Left ventricle myocardium inferior (tissue), 1 donor: ENCODE measurements around the gene DNM3. TPM values are rescaled to one million over a fixed set of nuclear protein-coding genes. Genes with fewer than 3 reads are reported as not detected.

ENCODE experiments used
- DNase-seq: peaks from one replicate; pipeline ENCODE4 v3.0.0-alpha.2; 2020
- H3K27ac ChIP-seq: fragments of 200-600 bp; replicated peaks from 2 replicates; pipeline ENCODE4 v1.8.0; 2021
- H3K27me3 ChIP-seq: fragments of 200-600 bp; 2 replicates; pipeline ENCODE4 v1.8.0; 2021; ENCODE audit warnings: low read depth
- H3K36me3 ChIP-seq: fragments of 200-600 bp; 2 replicates; pipeline ENCODE4 v1.8.0; 2021
- H3K4me1 ChIP-seq: fragments of 200-600 bp; 2 replicates; pipeline ENCODE4 v1.8.0; 2021
- H3K4me3 ChIP-seq: fragments of 200-600 bp; 2 replicates; pipeline ENCODE4 v1.8.0; 2021; ENCODE audit warnings: mild to moderate bottlenecking, moderate library complexity
- H3K9me3 ChIP-seq: fragments of 200-600 bp; replicated peaks from 2 replicates; pipeline ENCODE4 v1.8.0; 2021
- intact Hi-C: fragments of 100-400 bp; cut with micrococcal nuclease; formaldehyde crosslinking; loops from one replicate; pipeline ENCODE4 v1.11.0; 2022
- total RNA-seq: library from RNA; stranded (reverse); fragmentation: NEBNext Ultra II Directional; extraction: Animal tissue kit (Norgen Biotek cat#: 25700); gene quantifications from one replicate; pipeline ENCODE4 v1.2.1, GENCODE V29; 2021
- TF ChIP-seq, protein P1 (sequence below): fragments of 200-600 bp; IDR thresholded peaks from 2 replicates; pipeline ENCODE4 v1.8.0; 2021; ENCODE audit warnings: antibody characterized with exemption, mild to moderate bottlenecking, borderline replicate concordance
- donor health status: DM: no; HTN: yes; CAD: no; lungs with severe emphysema.

DNM3 gene
- total RNA-seq, 1 donor from 2014 or later = 1.2 TPM

DNA sequence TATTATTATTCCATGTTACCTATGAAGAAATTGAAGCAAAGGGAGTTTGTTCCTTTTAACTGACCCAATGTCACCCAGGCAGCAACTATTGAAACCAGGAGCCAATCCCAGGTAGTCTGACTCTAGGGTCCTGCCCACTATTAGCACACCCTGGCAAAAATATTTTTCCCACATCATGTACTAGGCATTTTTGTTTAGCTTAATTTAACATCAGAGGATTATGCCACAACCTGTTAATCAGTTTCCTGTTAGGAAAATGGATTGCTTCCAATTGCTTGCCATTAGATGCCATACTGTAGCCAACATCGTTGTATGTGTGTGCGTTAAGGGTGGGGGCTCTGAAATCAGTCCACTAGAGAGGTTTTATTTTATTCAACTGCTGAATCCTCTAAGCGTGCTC lies 281.1 kb downstream of the DNM3 start:
- H3K27ac ChIP-seq = no peak overlapping the region
- no peak for DNase-seq
- TF ChIP-seq, protein P1, sequence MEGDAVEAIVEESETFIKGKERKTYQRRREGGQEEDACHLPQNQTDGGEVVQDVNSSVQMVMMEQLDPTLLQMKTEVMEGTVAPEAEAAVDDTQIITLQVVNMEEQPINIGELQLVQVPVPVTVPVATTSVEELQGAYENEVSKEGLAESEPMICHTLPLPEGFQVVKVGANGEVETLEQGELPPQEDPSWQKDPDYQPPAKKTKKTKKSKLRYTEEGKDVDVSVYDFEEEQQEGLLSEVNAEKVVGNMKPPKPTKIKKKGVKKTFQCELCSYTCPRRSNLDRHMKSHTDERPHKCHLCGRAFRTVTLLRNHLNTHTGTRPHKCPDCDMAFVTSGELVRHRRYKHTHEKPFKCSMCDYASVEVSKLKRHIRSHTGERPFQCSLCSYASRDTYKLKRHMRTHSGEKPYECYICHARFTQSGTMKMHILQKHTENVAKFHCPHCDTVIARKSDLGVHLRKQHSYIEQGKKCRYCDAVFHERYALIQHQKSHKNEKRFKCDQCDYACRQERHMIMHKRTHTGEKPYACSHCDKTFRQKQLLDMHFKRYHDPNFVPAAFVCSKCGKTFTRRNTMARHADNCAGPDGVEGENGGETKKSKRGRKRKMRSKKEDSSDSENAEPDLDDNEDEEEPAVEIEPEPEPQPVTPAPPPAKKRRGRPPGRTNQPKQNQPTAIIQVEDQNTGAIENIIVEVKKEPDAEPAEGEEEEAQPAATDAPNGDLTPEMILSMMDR = no peak
- no peaks in the 10 kb centered on the region for H3K9me3 ChIP-seq
- peaks cover 5% of the 10 kb centered on the region for H3K4me1 ChIP-seq
- intact Hi-C loops = no loop called here
- H3K4me3 ChIP-seq = no peak overlapping the region
- H3K27me3 ChIP-seq = no peaks in the 10 kb centered on the region
- no peaks in the 10 kb centered on the region for H3K36me3 ChIP-seq

DNA sequence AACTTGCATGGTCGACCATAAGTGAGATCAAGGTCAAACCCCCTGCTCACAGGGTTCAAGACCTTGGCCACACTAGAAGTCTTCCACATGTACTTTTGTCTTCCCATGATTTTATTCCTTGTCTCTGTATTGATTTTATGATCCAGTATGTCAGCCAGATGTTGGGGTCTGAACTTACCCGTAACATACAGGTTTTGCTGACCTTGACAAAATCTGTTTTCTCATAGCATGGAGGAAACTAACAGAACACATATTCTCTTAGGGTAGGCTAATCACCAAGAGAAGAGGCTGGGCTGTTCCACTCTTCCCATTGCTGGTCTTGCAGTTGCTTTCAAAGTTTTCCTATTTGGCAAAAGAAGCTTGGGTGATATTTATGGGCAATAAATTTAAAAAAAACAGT lies 284.0 kb downstream of the DNM3 start:
- peaks cover 5% of the 10 kb centered on the region for H3K4me1 ChIP-seq
- no peak overlapping the region for H3K27ac ChIP-seq
- intact Hi-C loops = no loop called here
- no peak overlapping the region for H3K4me3 ChIP-seq
- H3K9me3 ChIP-seq = no peaks in the 10 kb centered on the region
- DNase-seq = no peak
- TF ChIP-seq, protein P1 = no peak
- H3K27me3 ChIP-seq = no peaks in the 10 kb centered on the region
- H3K36me3 ChIP-seq = no peaks in the 10 kb centered on the region

DNA sequence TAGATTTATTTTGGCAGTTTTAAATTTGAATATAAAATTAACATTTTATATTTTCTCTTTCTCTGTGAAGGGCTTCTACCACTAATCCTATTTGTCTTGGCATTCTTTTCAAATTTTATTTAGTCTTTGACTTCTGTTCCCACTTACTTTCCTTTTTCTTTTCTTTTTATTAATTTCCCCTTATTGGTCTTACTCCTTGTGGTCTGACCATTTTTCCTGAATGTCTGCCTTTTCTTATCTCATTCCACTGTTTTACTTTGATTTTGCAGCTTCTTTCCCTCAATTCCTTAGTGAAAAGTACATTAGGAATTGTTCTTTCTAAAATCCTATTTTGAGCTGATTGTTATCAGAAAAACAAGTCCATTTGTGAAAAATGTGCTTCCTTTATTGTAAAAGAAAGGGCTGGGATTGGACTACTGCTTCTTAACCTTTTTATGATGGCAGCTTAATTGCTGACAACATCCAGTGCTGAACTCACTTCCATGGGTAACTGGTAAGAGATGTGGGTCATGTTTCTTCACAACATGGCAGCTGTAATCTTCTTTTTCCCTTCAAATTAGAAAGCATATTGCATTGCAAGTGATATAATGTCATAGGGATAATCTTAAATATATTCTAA lies 284.6 kb downstream of the DNM3 start:
- H3K36me3 ChIP-seq = no peaks in the 10 kb centered on the region
- no peak for DNase-seq
- H3K4me3 ChIP-seq = no peak overlapping the region
- intact Hi-C loops = no loop called here
- H3K27ac ChIP-seq = no peak overlapping the region
- peaks cover 5% of the 10 kb centered on the region for H3K4me1 ChIP-seq
- no peaks in the 10 kb centered on the region for H3K27me3 ChIP-seq
- TF ChIP-seq, protein P1 = no peak
- no peaks in the 10 kb centered on the region for H3K9me3 ChIP-seq

DNA sequence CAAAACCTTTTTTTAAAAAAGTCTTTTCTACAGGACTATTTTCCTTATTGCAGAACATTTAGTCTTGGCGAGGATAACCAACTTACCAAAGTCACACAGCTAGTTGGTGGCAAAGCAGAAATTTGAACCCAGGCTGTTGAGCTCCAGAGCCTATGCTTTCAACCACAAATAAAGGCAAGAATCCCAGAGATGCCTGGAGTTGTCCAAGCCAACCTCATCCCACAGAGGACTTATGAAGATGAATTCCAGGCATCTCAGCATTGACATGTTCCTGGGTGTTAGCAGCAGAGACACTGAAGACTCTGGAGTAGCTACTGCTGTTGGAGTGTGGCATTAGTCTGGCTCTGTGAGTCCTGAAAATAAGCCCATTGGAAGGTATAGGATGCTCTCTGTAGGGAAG lies 291.5 kb downstream of the DNM3 start:
- DNase-seq = no peak
- no peaks in the 10 kb centered on the region for H3K36me3 ChIP-seq
- no peaks in the 10 kb centered on the region for H3K9me3 ChIP-seq
- peaks cover 4% of the 10 kb centered on the region for H3K4me1 ChIP-seq
- intact Hi-C loops = no loop called here
- H3K27me3 ChIP-seq = no peaks in the 10 kb centered on the region
- H3K27ac ChIP-seq = no peak overlapping the region
- no peak overlapping the region for H3K4me3 ChIP-seq
- TF ChIP-seq, protein P1 = no peak

DNA sequence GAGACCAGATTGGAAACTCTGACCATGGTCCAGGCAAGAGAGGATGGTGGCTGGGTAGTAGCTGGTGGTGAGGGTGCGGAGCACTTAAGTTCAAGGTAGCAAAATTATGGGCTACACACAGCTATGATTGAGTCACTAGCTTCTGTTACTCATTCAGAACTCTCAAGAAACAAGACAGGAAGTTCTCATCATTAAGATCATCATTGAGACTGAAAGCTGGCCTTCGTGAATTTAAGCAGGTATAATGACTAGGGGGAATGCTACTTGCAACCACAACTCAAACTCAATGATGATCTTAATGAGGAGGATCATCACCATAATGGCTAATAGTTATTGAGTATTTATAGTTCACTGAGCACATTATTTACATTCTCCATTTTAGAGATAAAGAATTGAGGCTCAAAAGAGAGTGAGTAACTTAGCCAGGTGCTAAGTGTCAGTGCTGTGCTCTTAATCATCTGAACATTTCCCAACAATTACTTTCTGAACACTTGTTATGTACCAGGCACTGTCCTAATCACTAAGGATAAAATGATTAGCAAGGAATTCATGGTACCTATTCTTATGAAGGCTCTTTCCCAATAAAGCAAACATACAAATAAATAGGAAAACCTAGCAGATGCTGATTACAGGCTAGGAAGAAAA lies 292.9 kb downstream of the DNM3 start:
- Histone ChIP-seq H3K4me3 (no peak overlapping the region), H3K27me3 (no peaks in the 10 kb centered on the region), H3K27ac (no peak overlapping the region), H3K9me3 (no peaks in the 10 kb centered on the region), H3K4me1 (peaks cover 11% of the 10 kb centered on the region), H3K36me3 (no peaks in the 10 kb centered on the region)
- DNase-seq = no peak
- intact Hi-C loops = no loop called here
- TF ChIP-seq, protein P1 = no peak
